ENCODE data around the gene F10.
"Not testable (repeated sequence)": the region's sequence is repeated elsewhere in the genome, so short reads cannot be mapped to it uniquely, and the experiment has no call there.

The F10 gene

GRCh38 chr13:113102727-113103126 is 19.9 kb upstream of the F10 start:
- DNase-seq: no peak

GRCh38 chr13:113103646-113104045 is 19.0 kb upstream of the F10 start:
- DNase-seq: no peak

GRCh38 chr13:113105032-113105920 is 17.3 kb upstream of the F10 start, which contains the start of gene F7:
F7 (plus strand) TSS chr13:113105791; CDS start chr13:113105842, 51 bp downstream.
- no peak for DNase-seq

GRCh38 chr13:113105921-113106452 is 16.6 kb upstream of the F10 start:
- DNase-seq: no peak

DNA sequence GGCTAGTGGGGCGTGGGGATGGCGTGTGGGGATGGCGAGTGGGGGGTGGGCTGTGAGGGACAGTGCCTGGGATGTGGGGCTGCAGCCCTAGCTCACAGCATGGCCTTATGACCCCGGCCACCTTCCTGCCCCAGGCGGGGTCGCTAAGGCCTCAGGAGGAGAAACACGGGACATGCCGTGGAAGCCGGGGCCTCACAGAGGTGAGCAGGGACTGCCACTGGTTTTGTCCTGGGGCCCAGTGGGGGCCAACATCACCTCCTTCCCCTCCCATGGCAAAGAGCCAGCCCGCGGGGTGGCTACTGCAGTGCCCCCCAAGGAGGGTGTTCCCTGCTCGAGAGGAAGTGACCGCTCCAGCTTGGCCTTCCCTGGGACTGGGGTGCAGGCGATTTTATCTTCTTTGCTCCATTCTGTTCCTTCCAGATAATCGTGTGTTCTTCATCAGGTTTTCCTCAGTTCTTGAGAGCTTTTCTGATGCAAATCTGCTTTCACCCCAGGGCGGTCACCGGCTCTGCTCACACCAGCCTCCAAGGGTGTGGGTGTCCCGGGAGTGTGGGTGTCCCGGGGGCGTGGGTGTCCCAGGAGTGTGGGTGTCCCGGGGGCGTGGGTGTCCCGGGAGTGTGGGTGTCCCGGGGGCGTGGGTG is 15.8 kb upstream of the F10 start:
- no peak for DNase-seq

DNA sequence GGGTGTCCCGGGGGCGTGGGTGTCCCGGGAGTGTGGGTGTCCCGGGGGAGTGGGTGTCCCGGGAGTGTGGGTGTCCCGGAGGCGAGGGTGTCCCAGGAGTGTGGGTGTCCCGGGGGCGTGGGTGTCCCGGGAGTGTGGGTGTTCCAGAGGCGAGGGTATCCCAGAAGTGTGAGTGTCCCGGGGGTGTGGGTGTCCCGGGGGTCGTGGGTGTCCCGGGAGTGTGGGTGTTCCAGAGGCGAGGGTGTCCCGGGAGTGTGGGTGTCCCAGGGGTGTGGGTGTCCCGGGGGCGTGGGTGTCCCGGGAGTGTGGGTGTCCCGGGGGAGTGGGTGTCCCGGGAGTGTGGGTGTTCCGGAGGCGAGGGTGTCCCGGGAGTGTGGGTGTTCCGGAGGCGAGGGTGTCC is 14.1 kb upstream of the F10 start:
- DNase-seq: not testable (repeated sequence)

GRCh38 chr13:113109151-113110047 is 13.2 kb upstream of the F10 start:
- DNase-seq: no peak

- no peak for DNase-seq
These were observed 12.3 kb upstream of the F10 start for GRCh38 chr13:113110048-113110851.

- no peak for DNase-seq
These were observed 11.7 kb upstream of the F10 start for GRCh38 chr13:113110852-113111315.

DNA sequence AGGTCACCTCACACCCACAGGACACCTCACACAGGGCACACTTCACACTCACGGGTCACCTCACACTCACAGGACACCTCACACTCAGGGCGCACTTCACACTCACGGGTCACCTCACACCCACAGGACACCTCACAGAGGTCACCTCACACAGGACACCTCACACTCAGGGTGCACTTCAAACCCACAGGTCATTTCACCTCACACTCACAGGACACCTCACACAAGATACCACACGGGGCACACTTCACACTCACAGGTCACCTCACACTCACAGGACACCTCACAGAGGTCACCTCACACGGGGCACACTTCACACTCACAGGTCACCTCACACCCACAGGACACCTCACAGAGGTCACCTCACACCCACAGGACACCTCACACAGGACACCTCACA is 10.8 kb upstream of the F10 start:
- not testable (repeated sequence) for DNase-seq

- DNase-seq: not testable (repeated sequence)
These were observed 10.1 kb upstream of the F10 start for GRCh38 chr13:113112475-113112874.

- no peak for DNase-seq
These were observed 9.4 kb upstream of the F10 start for GRCh38 chr13:113112893-113113845.

GRCh38 chr13:113113846-113114271 is 8.7 kb upstream of the F10 start:
- DNase-seq: no peak

- no peak for DNase-seq
These were observed 7.9 kb upstream of the F10 start for GRCh38 chr13:113114511-113115362.

- DNase-seq: no peak
These were observed 7.0 kb upstream of the F10 start for GRCh38 chr13:113115363-113116205.

GRCh38 chr13:113116206-113116800 is 6.3 kb upstream of the F10 start:
- no peak for DNase-seq

GRCh38 chr13:113116871-113117271 is 5.7 kb upstream of the F10 start:
- DNase-seq: no peak

GRCh38 chr13:113117335-113117872 is 5.2 kb upstream of the F10 start:
- DNase-seq: no peak
